Fibroblast of lung (primary cell): ENCODE results near the gene HS6ST2. TPM values are rescaled to one million over a fixed set of nuclear protein-coding genes. Genes with fewer than 3 reads are reported as not detected.

ENCODE experiments used
- DNase-seq, 2 donors: peaks; one replicate each; pipeline versions ENCODE4 v3.0.0 to v3.0.0-alpha.2; 2010; ENCODE audit warnings: low read depth in 2 of 2
- H2AFZ ChIP-seq: 2 replicates; pipeline ENCODE4 v1.5.1; 2012; ENCODE audit warnings: low read length, control low read depth, inconsistent platforms
- H3K27ac ChIP-seq: 2 replicates; pipeline ENCODE4 v1.5.1; 2011; ENCODE audit warnings: low read length, control low read depth; ENCODE audit not compliant: insufficient read depth
- H3K27me3 ChIP-seq: 2 replicates; pipeline ENCODE4 v1.5.1; 2011; ENCODE audit warnings: mild to moderate bottlenecking, low read length; ENCODE audit not compliant: control insufficient read depth, insufficient read depth
- H3K36me3 ChIP-seq: 2 replicates; pipeline ENCODE4 v1.5.1; 2011; ENCODE audit warnings: low read length; ENCODE audit not compliant: control insufficient read depth, insufficient read depth
- H3K4me1 ChIP-seq: 2 replicates; pipeline ENCODE4 v1.5.1; 2011; ENCODE audit warnings: low read length; ENCODE audit not compliant: control insufficient read depth, insufficient read depth; ENCODE audit errors: extremely low read depth
- H3K4me2 ChIP-seq: 2 replicates; pipeline ENCODE4 v1.5.1; 2011; ENCODE audit warnings: low read length, control low read depth; ENCODE audit not compliant: insufficient read depth; ENCODE audit errors: extremely low read depth
- H3K4me3 ChIP-seq, 4 experiments: fragments of 200-600 bp in 1 of 4; sonication (generic) in 1 of 4; replicated peaks in 1 of 4; 2 replicates each; pipeline ENCODE4 v1.5.1; 2011 to 2016; ENCODE audit warnings: low read length in 4 of 4, low read depth in 3 of 4, mild to moderate bottlenecking in 3 of 4, control low read depth in 2 of 4, inconsistent platforms in 1 of 4, mixed read lengths in 1 of 4; ENCODE audit not compliant: insufficient read depth in 1 of 4; ENCODE audit errors: control extremely low read depth in 1 of 4
- H3K79me2 ChIP-seq: 2 replicates; pipeline ENCODE4 v1.5.1; 2012; ENCODE audit warnings: mild to moderate bottlenecking, low read length, inconsistent platforms; ENCODE audit not compliant: control insufficient read depth, insufficient read depth
- H3K9ac ChIP-seq: 2 replicates; pipeline ENCODE4 v1.5.1; 2011; ENCODE audit warnings: mild to moderate bottlenecking, low read length, control low read depth; ENCODE audit not compliant: insufficient read depth
- H3K9me3 ChIP-seq: 2 replicates; pipeline ENCODE4 v1.5.1; 2012; ENCODE audit warnings: low read depth, low read length; ENCODE audit not compliant: control insufficient read depth, insufficient read depth
- H4K20me1 ChIP-seq: 2 replicates; pipeline ENCODE4 v1.5.1; 2011; ENCODE audit warnings: low read length; ENCODE audit not compliant: control insufficient read depth, insufficient read depth; ENCODE audit errors: extremely low read depth
- CTCF ChIP-seq, 2 donors: IDR thresholded peaks in 1 of 2; conservative IDR thresholded peaks in 1 of 2; 1 replicate in 1 of 2; 2 replicates in 1 of 2; pipeline ENCODE4 v1.5.1; 2011 to 2012; ENCODE audit warnings: low read length in 2 of 2, control low read depth in 1 of 2, inconsistent platforms in 1 of 2, low read depth in 1 of 2, mild to moderate bottlenecking in 1 of 2
- EZH2 ChIP-seq: IDR thresholded peaks from 2 replicates; pipeline ENCODE4 v1.5.1; 2012; ENCODE audit warnings: low read length, control low read depth, mild to moderate bottlenecking; ENCODE audit errors: missing control alignments
- polyA plus RNA-seq, 2 donors: library from polyadenylated mRNA; depleted of rRNA in 1 of 2; stranded (reverse) in 1 of 2; unstranded in 1 of 2; fragments of >200 nt; gene quantifications; 2 replicates each; pipeline ENCODE4 v1.2.1, GENCODE V29; 2011 to 2012; ENCODE audit warnings: missing spikeins in 1 of 2
- total RNA-seq: library from RNA; depleted of rRNA; stranded (reverse); fragments of >200 nt; gene quantifications from 2 replicates; pipeline ENCODE4 v1.2.1, GENCODE V29; 2014

Gene HS6ST2
- total and polyA plus RNA-seq, 2 donors (not counting 1 experiment from before 2014, with no cell fraction given), result 0.01 to 0.17 TPM

DNA sequence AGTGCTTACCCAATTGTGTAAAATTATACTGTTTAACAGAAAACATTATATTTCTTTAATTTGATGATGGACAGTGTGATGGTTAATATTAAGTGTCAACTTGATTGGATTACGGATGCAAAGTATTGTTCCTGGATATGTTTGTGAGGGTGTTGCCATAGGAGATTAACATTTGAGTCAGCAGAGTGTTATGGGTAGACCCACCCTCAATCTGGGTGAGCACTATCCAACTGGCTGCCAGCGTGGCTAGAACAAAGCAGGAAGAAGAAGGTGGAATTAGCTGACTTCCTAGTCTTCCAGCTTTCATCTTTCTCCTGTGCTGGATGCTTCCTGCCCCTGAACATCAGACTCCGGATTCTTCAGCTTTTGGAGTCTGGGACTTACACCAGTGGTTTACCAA lies 42.1 kb downstream of the HS6ST2 start:
- no peak for DNase-seq
- TF ChIP-seq CTCF (conservative IDR thresholded peaks at IDR 0.05 in 1 of 2, IDR thresholded peaks at IDR 0.05 in 1 of 2; ENCODE audit: low read depth in 1 of 2, low read length in 2 of 2) (no peak), EZH2 (no peak)
- Histone ChIP-seq H3K79me2 (no peaks in the 10 kb centered on the region), H3K9me3 (no peaks in the 10 kb centered on the region), H3K27ac (no peak overlapping the region), H3K36me3 (no peaks in the 10 kb centered on the region), H3K4me1 (no peaks in the 10 kb centered on the region), H3K4me2 (no peak overlapping the region), H3K27me3 (no peaks in the 10 kb centered on the region), H3K4me3 (no peak overlapping the region), H3K9ac (no peak overlapping the region), H2AFZ (no peak overlapping the region), H4K20me1 (no peaks in the 10 kb centered on the region)

GRCh38 chrX:132909643-132910042 lies 48.8 kb downstream of the HS6ST2 start:
- Histone ChIP-seq H3K79me2 (no peaks in the 10 kb centered on the region), H2AFZ (no peak overlapping the region), H3K4me1 (no peaks in the 10 kb centered on the region), H3K36me3 (no peaks in the 10 kb centered on the region), H3K27ac (no peak overlapping the region), H3K9me3 (no peaks in the 10 kb centered on the region), H4K20me1 (no peaks in the 10 kb centered on the region), H3K4me2 (no peak overlapping the region), H3K4me3 (no peak overlapping the region), H3K27me3 (no peaks in the 10 kb centered on the region), H3K9ac (no peak overlapping the region)
- TF ChIP-seq CTCF (conservative IDR thresholded peaks at IDR 0.05 in 1 of 2, IDR thresholded peaks at IDR 0.05 in 1 of 2; ENCODE audit: low read depth in 1 of 2, low read length in 2 of 2) (no peak), EZH2 (no peak)
- peak; percentile 83 to 90 for DNase-seq

DNA sequence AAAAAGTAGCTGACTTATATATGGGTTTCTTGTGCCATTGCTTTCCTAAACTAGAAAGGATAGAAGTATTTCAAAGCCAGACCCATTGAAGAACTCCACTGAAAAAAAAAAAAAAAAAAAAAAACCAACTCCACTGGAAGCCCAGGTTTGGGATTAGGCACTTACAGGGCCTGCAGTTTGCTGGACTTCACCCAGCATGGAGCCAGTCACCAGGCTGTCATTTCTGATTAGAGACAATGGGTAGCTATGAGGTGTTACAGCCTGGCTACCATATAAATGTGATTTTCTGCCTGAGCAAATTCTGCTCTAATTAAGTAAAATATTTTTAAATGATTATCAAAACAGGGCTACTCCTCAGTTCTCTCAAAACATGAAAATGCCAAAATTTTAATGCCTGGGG lies 49.5 kb downstream of the HS6ST2 start:
- peak in 1 of 2 donors; percentile 2 for DNase-seq
- Histone ChIP-seq H4K20me1 (no peaks in the 10 kb centered on the region), H3K4me2 (no peak overlapping the region), H3K9me3 (no peaks in the 10 kb centered on the region), H2AFZ (no peak overlapping the region), H3K27me3 (no peaks in the 10 kb centered on the region), H3K27ac (no peak overlapping the region), H3K36me3 (no peaks in the 10 kb centered on the region), H3K79me2 (no peaks in the 10 kb centered on the region), H3K4me3 (no peak overlapping the region), H3K9ac (no peak overlapping the region), H3K4me1 (no peaks in the 10 kb centered on the region)
- TF ChIP-seq EZH2 (no peak), CTCF (conservative IDR thresholded peaks at IDR 0.05 in 1 of 2, IDR thresholded peaks at IDR 0.05 in 1 of 2; ENCODE audit: low read depth in 1 of 2, low read length in 2 of 2) (no peak)
